OCI-LY7 (cell line): ENCODE measurements around the gene PATJ. TPM values are rescaled to one million over a fixed set of nuclear protein-coding genes. Genes with fewer than 3 reads are reported as not detected.

ENCODE experiments used
- BruUV-seq: library from RNA; stranded (reverse); fragments of 400-500 nt; replicated peaks from 2 replicates; lab custom pipeline; 2021; lab: Mats Ljungman, UMichigan
- CTCF ChIA-PET: fragments of 300-600 bp; sonication (Branson Sonifier 250); formaldehyde crosslinking; loops from one replicate; lab custom pipeline; 2022; ENCODE audit warnings: antibody characterized with exemption; ENCODE audit not compliant: unreplicated experiment; lab: Charles Lee
- POLR2A ChIA-PET: fragments of 300-600 bp; sonication (Branson Sonifier 250); formaldehyde crosslinking; loops from one replicate; lab custom pipeline; 2022; ENCODE audit warnings: antibody characterized with exemption; lab: Charles Lee
- DNase-seq: peaks from one replicate; pipeline ENCODE4 v3.0.0-alpha.2; 2015; ENCODE audit warnings: low spot score
- H2AFZ ChIP-seq: fragments of 200-600 bp; sonication (generic), shearing (Covaris generic); 2 replicates; pipeline ENCODE4 v1.6.1; 2014; ENCODE audit warnings: mild to moderate bottlenecking, antibody characterized with exemption, low read length, moderate library complexity
- H3K27ac ChIP-seq: fragments of 200-600 bp; sonication (generic); 2 replicates; pipeline ENCODE4 v1.5.1; 2014; ENCODE audit warnings: mixed run types, low read depth, mild to moderate bottlenecking, moderate library complexity, low read length, inconsistent platforms; ENCODE audit not compliant: poor library complexity, severe bottlenecking
- H3K36me3 ChIP-seq: fragments of 200-600 bp; sonication (generic); 2 replicates; pipeline ENCODE4 v1.6.1; 2014; ENCODE audit warnings: mild to moderate bottlenecking, antibody characterized with exemption, low read length, moderate library complexity, mixed read lengths; ENCODE audit not compliant: insufficient read depth
- H3K4me1 ChIP-seq: fragments of 200-600 bp; sonication (generic); 2 replicates; pipeline ENCODE4 v1.5.1; 2014; ENCODE audit warnings: mild to moderate bottlenecking, low read length; ENCODE audit not compliant: insufficient read depth, poor library complexity, severe bottlenecking
- H3K4me2 ChIP-seq: fragments of 200-600 bp; sonication (generic); 2 replicates; pipeline ENCODE4 v1.6.1; 2014; ENCODE audit warnings: mild to moderate bottlenecking, low read length
- H3K4me3 ChIP-seq: fragments of 200-600 bp; sonication (generic); 2 replicates; pipeline ENCODE4 v1.5.1; 2014; ENCODE audit warnings: mild to moderate bottlenecking, low read depth, low read length; ENCODE audit not compliant: poor library complexity, severe bottlenecking
- H3K79me2 ChIP-seq: fragments of 200-600 bp; sonication (generic); 2 replicates; pipeline ENCODE4 v1.6.1; 2016; ENCODE audit warnings: low read depth, mild to moderate bottlenecking, low read length, moderate library complexity, mixed read lengths; ENCODE audit not compliant: insufficient read depth
- H3K9me2 ChIP-seq: fragments of 200-600 bp; sonication (generic); 2 replicates; pipeline ENCODE4 v1.6.1; 2016; ENCODE audit warnings: mild to moderate bottlenecking, low read length, mixed read lengths; ENCODE audit not compliant: insufficient read depth
- H3K9me3 ChIP-seq: fragments of 200-600 bp; sonication (generic); 2 replicates; pipeline ENCODE4 v1.6.1; 2014; ENCODE audit warnings: mild to moderate bottlenecking, mixed run types, low read length, mixed read lengths
- H4K20me1 ChIP-seq: fragments of 200-600 bp; sonication (generic); 2 replicates; pipeline ENCODE4 v1.6.1; 2014; ENCODE audit warnings: mild to moderate bottlenecking, antibody characterized with exemption, low read length, moderate library complexity, mixed read lengths; ENCODE audit not compliant: insufficient read depth
- CTCF ChIP-seq: fragments of 200-600 bp; sonication (generic); conservative IDR thresholded peaks from 2 replicates; pipeline ENCODE4 v1.5.1; 2014; ENCODE audit warnings: mild to moderate bottlenecking, antibody characterized with exemption, low read length, moderate library complexity, mixed read lengths
- EZH2phosphoT487 ChIP-seq: fragments of 200-600 bp; sonication (generic); IDR thresholded peaks from 2 replicates; pipeline ENCODE4 v1.6.1; 2018; ENCODE audit warnings: low read depth, borderline replicate concordance, mild to moderate bottlenecking, mixed run types, antibody characterized with exemption, low read length, moderate library complexity, mixed read lengths
- intact Hi-C: fragments of 100-400 bp; cut with micrococcal nuclease; formaldehyde crosslinking; loops from one replicate; pipeline ENCODE4 v1.10.0; 2022; ENCODE audit not compliant: unreplicated experiment
- total RNA-seq, 2 experiments: library from RNA; depleted of rRNA in 1 of 2; stranded (reverse); fragments of >200 nt in 1 of 2; shearing (Covaris generic) in 1 of 2; gene quantifications; 2 replicates each; pipeline ENCODE4 v1.2.3, GENCODE V29; 2014 to 2022

PATJ gene
- total RNA-seq, 2 experiments from 2014 or later: 0.95 to 4.0 TPM

GRCh38 chr1:62046927-62047326 lies 304.6 kb downstream of the PATJ start:
- Histone ChIP-seq H3K4me2 (no peak overlapping the region), H3K79me2 (no peaks in the 10 kb centered on the region), H3K36me3 (no peaks in the 10 kb centered on the region), H4K20me1 (no peaks in the 10 kb centered on the region), H3K27ac (no peak overlapping the region), H2AFZ (no peak overlapping the region), H3K9me2 (no peaks in the 10 kb centered on the region), H3K4me1 (no peaks in the 10 kb centered on the region), H3K4me3 (no peak overlapping the region), H3K9me3 (no peaks in the 10 kb centered on the region)
- CTCF ChIA-PET: no interaction called here
- intact Hi-C loops: no loop called here
- no peak for DNase-seq
- POLR2A ChIA-PET: interaction anchor here (0.6 kb wide), 1 partner anchor 503 kb away, joined by 4 read pairs; no protein-coding TSS in a partner anchor
- no peak for TF ChIP-seq EZH2phosphoT487
- BruUV-seq: no TSS peak

GRCh38 chr1:62050165-62050564 lies 307.9 kb downstream of the PATJ start:
- no TSS peak for BruUV-seq
- Histone ChIP-seq H3K27ac (no peak overlapping the region), H2AFZ (no peak overlapping the region), H3K4me3 (no peak overlapping the region), H3K9me2 (no peaks in the 10 kb centered on the region), H3K9me3 (no peaks in the 10 kb centered on the region), H4K20me1 (no peaks in the 10 kb centered on the region), H3K79me2 (no peaks in the 10 kb centered on the region), H3K36me3 (no peaks in the 10 kb centered on the region), H3K4me2 (no peak overlapping the region), H3K4me1 (no peaks in the 10 kb centered on the region)
- ChIA-PET POLR2A (interaction anchor here (0.5 to 0.7 kb wide), 2 partner anchors 13 to 25 kb away, joined by 3 to 6 read pairs; no protein-coding TSS in a partner anchor), CTCF (interaction anchor here (0.9 kb wide), 1 partner anchor 11 kb away, joined by 3 read pairs; no protein-coding TSS in a partner anchor)
- intact Hi-C loops: no loop called here
- no peak for TF ChIP-seq EZH2phosphoT487
- no peak for TF ChIP-seq CTCF
- no peak for DNase-seq

GRCh38 chr1:62052946-62053345 lies 310.7 kb downstream of the PATJ start:
- intact Hi-C loops: no loop called here
- no peaks in the 10 kb centered on the region for H4K20me1 ChIP-seq

More at GRCh38 chr1:62052946-62053345, 310.7 kb downstream of the PATJ start:
- no TSS peak for BruUV-seq
- Histone ChIP-seq H3K4me3 (no peak overlapping the region), H3K4me2 (no peak overlapping the region), H3K27ac (no peak overlapping the region), H2AFZ (no peak overlapping the region), H3K9me3 (no peaks in the 10 kb centered on the region), H3K9me2 (no peaks in the 10 kb centered on the region), H3K4me1 (no peaks in the 10 kb centered on the region), H3K36me3 (no peaks in the 10 kb centered on the region), H3K79me2 (no peaks in the 10 kb centered on the region)
- CTCF ChIA-PET: no interaction called here
- POLR2A ChIA-PET: interaction anchor here (0.7 kb wide), 1 partner anchor 262 kb away, joined by 4 read pairs; no protein-coding TSS in a partner anchor
- no peak for DNase-seq
- no peak for TF ChIP-seq EZH2phosphoT487
- TF ChIP-seq CTCF: no peak
